ENCODE measurements around the gene ARV1.
"Not testable (repeated sequence)": the region's sequence is repeated elsewhere in the genome, so short reads cannot be mapped to it uniquely, and the experiment has no call there.

The ARV1 gene

GRCh38 chr1:230982696-230983095, 3.8 kb downstream of the ARV1 start:
- H3K9me3 ChIP-seq (ENCODE audit: low read length), result no peaks in the 10 kb centered on the region
- H3K4me1 ChIP-seq (ENCODE audit: insufficient read depth, low read length), result peaks cover 8% of the 10 kb centered on the region
- H3K4me3 ChIP-seq (ENCODE audit: low read length), result no peak overlapping the region
- peaks cover 22% of the 10 kb centered on the region for H3K36me3 ChIP-seq (ENCODE audit: insufficient read depth, low read length)
- H3K27me3 ChIP-seq (ENCODE audit: insufficient read depth, low read length), result no peaks in the 10 kb centered on the region
- no peak overlapping the region for H2AFZ ChIP-seq (ENCODE audit: low read depth, low read length)

GRCh38 chr1:230983811-230984210, 4.9 kb downstream of the ARV1 start:
- Histone ChIP-seq H3K4me1 (ENCODE audit: insufficient read depth, low read length) (peaks cover 7% of the 10 kb centered on the region), H3K9me3 (ENCODE audit: low read length) (no peaks in the 10 kb centered on the region), H3K4me3 (ENCODE audit: low read length) (no peak overlapping the region), H3K36me3 (ENCODE audit: insufficient read depth, low read length) (peaks cover 22% of the 10 kb centered on the region), H2AFZ (ENCODE audit: low read depth, low read length) (no peak overlapping the region), H3K27me3 (ENCODE audit: insufficient read depth, low read length) (no peaks in the 10 kb centered on the region)

GRCh38 chr1:230984622-230985515, 6.0 kb downstream of the ARV1 start:
- not testable (repeated sequence) for H3K9me3 ChIP-seq (ENCODE audit: low read length); H2AFZ ChIP-seq (ENCODE audit: low read depth, low read length); H3K27me3 ChIP-seq (ENCODE audit: insufficient read depth, low read length); H3K4me3 ChIP-seq (ENCODE audit: low read length); H3K4me1 ChIP-seq (ENCODE audit: insufficient read depth, low read length)
- H3K36me3 ChIP-seq (ENCODE audit: insufficient read depth, low read length), result peaks cover 22% of the 10 kb centered on the region

GRCh38 chr1:230985711-230986110, 6.8 kb downstream of the ARV1 start:
- no peaks in the 10 kb centered on the region for H3K4me1 ChIP-seq (ENCODE audit: insufficient read depth, low read length)
- H3K27me3 ChIP-seq (ENCODE audit: insufficient read depth, low read length), result no peaks in the 10 kb centered on the region
- no peaks in the 10 kb centered on the region for H3K9me3 ChIP-seq (ENCODE audit: low read length)
- H3K36me3 ChIP-seq (ENCODE audit: insufficient read depth, low read length), result peaks cover 24% of the 10 kb centered on the region
- H3K4me3 ChIP-seq (ENCODE audit: low read length), result no peak overlapping the region
- no peak overlapping the region for H2AFZ ChIP-seq (ENCODE audit: low read depth, low read length)

DNA sequence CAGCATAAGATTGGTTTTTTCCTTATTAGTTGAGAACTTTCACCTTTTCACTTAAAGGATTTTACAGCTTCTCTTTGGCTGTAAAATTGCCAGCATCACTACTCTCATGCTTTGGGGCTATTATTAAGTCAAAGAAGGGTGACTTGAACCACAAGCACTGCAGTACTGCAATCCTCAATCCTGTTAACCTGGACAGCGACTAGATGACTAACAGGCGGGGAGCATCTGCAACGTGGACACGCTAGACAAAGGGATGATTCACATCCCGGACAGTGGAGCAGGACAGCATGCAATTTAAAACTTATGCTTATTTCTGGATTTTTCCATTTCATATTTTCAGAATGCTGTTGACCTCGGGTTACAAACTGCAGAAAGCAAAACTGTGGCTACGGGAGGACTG, 8.1 kb downstream of the ARV1 start:
- Histone ChIP-seq H3K9me3 (ENCODE audit: low read length) (no peaks in the 10 kb centered on the region), H3K27me3 (ENCODE audit: insufficient read depth, low read length) (no peaks in the 10 kb centered on the region), H3K4me3 (ENCODE audit: low read length) (no peak overlapping the region)

DNA sequence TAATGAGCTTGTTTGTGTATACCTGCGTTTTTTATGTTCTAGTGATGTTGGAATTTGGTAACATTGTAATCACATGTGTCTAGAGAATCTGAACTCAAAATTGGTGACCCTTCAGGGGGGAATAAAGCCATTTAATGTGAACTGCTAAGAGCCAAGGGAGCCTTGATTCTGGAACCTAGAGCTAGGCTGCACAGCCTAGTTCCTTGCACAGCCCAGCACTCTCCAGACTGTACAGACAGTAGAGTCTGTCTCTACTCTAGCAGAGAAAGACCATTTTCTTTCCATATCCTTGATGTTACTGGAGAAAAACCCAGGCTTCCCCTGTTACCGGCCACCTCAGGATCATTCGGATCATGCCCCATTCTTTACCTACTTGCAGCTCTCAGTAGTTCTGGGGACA, 8.6 kb downstream of the ARV1 start:
- no peaks in the 10 kb centered on the region for H3K4me1 ChIP-seq (ENCODE audit: insufficient read depth, low read length)
- H3K9me3 ChIP-seq (ENCODE audit: low read length), result no peaks in the 10 kb centered on the region
- H2AFZ ChIP-seq (ENCODE audit: low read depth, low read length), result no peak overlapping the region
- H3K36me3 ChIP-seq (ENCODE audit: insufficient read depth, low read length), result peaks cover 19% of the 10 kb centered on the region
- no peaks in the 10 kb centered on the region for H3K27me3 ChIP-seq (ENCODE audit: insufficient read depth, low read length)
- no peak overlapping the region for H3K4me3 ChIP-seq (ENCODE audit: low read length)

More for the DNA sequence above, 8.1 kb downstream of the ARV1 start:
- no peak overlapping the region for H2AFZ ChIP-seq (ENCODE audit: low read depth, low read length)
- peaks cover 20% of the 10 kb centered on the region for H3K36me3 ChIP-seq (ENCODE audit: insufficient read depth, low read length)
- no peaks in the 10 kb centered on the region for H3K4me1 ChIP-seq (ENCODE audit: insufficient read depth, low read length)

DNA sequence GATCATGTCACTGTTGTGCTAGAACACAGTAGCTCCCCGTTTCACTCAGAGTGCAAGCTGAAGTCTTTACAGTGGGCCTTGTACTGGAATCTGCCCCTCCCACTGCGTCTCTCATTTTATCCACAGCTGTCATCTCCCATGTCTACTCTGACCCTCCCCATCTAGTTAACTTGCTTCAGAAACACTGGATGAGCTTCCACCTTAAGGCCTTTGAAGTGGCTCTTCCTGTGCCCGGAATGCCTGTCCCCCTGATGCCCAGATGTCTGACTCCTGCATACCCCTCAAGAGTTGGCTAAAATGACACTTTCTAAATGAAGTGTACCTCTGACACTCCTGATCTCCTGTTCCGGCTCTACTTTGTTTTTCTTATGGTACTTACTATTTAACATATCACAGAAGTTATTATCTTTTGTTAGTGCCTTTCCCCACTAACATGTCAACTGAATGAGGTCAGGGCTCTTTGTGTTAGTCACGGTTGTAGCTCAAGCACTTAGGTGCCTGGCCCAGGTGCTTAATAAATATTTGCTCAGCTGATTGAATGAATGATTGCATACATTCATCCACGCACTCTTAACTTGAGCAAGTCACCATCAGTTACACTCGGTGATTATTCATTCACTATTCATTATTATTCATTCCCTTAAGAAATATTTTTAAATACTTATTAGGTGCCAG, 13.3 kb downstream of the ARV1 start:
- peaks cover 25% of the 10 kb centered on the region for H3K36me3 ChIP-seq (ENCODE audit: insufficient read depth, low read length)
- no peaks in the 10 kb centered on the region for H3K9me3 ChIP-seq (ENCODE audit: low read length)
- H3K4me1 ChIP-seq (ENCODE audit: insufficient read depth, low read length), result no peaks in the 10 kb centered on the region
- no peak overlapping the region for H3K4me3 ChIP-seq (ENCODE audit: low read length)
- H3K27me3 ChIP-seq (ENCODE audit: insufficient read depth, low read length), result no peaks in the 10 kb centered on the region
- no peak overlapping the region for H2AFZ ChIP-seq (ENCODE audit: low read depth, low read length)

DNA sequence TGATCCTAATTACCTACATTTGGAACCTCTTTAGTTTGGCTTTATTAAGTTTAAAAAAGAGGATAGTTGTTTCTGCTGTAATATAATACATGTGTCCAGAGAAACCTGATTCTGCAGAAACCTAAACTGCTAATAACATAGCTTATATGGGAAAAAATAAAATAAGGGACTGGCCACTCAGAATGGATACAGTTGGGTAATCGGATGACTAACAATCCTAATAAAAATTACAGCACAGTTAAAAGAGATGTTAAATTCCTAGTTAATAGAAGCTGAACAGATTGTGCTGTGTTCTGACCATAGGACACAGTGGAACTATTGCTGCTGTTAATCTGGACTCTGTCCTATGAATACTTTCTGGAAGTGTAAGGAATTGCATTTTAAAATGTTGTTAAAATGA, 16.0 kb downstream of the ARV1 start:
- Histone ChIP-seq H2AFZ (ENCODE audit: low read depth, low read length) (no peak overlapping the region), H3K36me3 (ENCODE audit: insufficient read depth, low read length) (peaks cover 50% of the 10 kb centered on the region), H3K9me3 (ENCODE audit: low read length) (no peaks in the 10 kb centered on the region), H3K4me1 (ENCODE audit: insufficient read depth, low read length) (no peaks in the 10 kb centered on the region), H3K4me3 (ENCODE audit: low read length) (no peak overlapping the region), H3K27me3 (ENCODE audit: insufficient read depth, low read length) (no peaks in the 10 kb centered on the region)

DNA sequence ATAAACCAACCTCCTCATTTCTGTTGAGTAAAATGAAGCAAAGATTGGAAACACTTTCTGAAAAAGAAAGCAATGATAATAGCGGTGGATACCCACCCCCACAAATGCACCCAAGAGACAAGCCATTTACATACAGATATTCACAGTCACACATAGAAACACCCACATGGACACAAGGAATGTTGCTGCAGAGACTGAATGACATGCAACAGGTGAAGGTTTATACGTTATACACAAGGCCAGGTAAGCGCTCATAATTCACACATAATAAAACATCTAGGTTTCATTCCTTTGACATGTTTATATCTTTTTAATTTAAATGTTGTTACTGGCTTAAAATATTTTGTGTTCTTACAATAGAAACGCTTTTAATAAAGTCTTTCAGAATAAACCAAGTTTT, 21.3 kb downstream of the ARV1 start:
- H3K36me3 ChIP-seq (ENCODE audit: insufficient read depth, low read length), result peaks cover 61% of the 10 kb centered on the region

DNA sequence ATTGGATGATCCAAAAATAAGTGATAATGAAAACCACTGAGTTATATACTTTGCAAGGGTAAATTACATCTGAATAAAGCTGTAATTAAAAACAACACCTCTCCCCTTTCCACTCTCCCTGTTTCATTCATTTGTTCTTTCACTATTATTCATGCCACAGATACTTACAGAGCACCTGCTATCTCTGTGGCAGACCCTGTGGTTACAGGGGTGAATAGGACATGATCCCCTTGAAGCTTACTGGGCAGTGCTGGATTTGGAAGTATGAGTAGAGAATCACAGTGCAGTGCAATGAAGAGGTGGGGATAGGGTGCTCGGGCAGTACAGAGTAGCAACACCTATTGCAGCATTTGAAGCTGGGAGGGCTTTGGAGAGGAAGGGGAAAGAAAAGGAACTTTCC, 21.7 kb downstream of the ARV1 start:
- no peak overlapping the region for H2AFZ ChIP-seq (ENCODE audit: low read depth, low read length)
- H3K9me3 ChIP-seq (ENCODE audit: low read length), result peaks cover 5% of the 10 kb centered on the region
- no peaks in the 10 kb centered on the region for H3K27me3 ChIP-seq (ENCODE audit: insufficient read depth, low read length)
- peaks cover 60% of the 10 kb centered on the region for H3K36me3 ChIP-seq (ENCODE audit: insufficient read depth, low read length)
- no peaks in the 10 kb centered on the region for H3K4me1 ChIP-seq (ENCODE audit: insufficient read depth, low read length)
- H3K4me3 ChIP-seq (ENCODE audit: low read length), result no peak overlapping the region

More for the DNA sequence above, 21.3 kb downstream of the ARV1 start:
- Histone ChIP-seq H2AFZ (ENCODE audit: low read depth, low read length) (no peak overlapping the region), H3K27me3 (ENCODE audit: insufficient read depth, low read length) (no peaks in the 10 kb centered on the region), H3K4me1 (ENCODE audit: insufficient read depth, low read length) (no peaks in the 10 kb centered on the region), H3K9me3 (ENCODE audit: low read length) (peaks cover 5% of the 10 kb centered on the region), H3K4me3 (ENCODE audit: low read length) (no peak overlapping the region)

DNA sequence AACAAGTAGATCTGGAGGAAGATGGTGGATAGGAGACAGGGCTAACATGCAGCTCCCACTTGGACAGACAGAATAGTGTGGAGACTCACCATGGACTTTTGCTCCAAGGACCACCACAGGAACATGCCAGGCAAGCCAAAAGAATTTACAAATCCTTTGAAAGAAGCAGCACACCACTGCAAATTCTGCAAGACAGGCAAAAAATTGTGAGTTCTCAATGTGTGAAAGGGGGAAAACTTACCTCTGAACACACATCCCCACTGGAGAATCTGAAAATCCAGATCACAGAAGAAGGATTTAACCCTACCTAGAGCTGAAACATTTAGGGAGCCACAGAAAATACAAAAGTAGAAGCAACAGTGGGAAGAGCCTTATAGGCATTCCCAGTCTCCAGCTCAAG, 23.0 kb downstream of the ARV1 start:
- H3K36me3 ChIP-seq (ENCODE audit: insufficient read depth, low read length), result peaks cover 51% of the 10 kb centered on the region

GRCh38 chr1:231007535-231007934, 28.6 kb downstream of the ARV1 start:
- not testable (repeated sequence) for H2AFZ ChIP-seq (ENCODE audit: low read depth, low read length); H3K9me3 ChIP-seq (ENCODE audit: low read length); H3K36me3 ChIP-seq (ENCODE audit: insufficient read depth, low read length); H3K27me3 ChIP-seq (ENCODE audit: insufficient read depth, low read length); H3K4me1 ChIP-seq (ENCODE audit: insufficient read depth, low read length); H3K4me3 ChIP-seq (ENCODE audit: low read length)

More for the DNA sequence above, 23.0 kb downstream of the ARV1 start:
- H3K4me1 ChIP-seq (ENCODE audit: insufficient read depth, low read length), result no peaks in the 10 kb centered on the region
- H3K9me3 ChIP-seq (ENCODE audit: low read length), result peaks cover 5% of the 10 kb centered on the region
- H3K27me3 ChIP-seq (ENCODE audit: insufficient read depth, low read length), result no peaks in the 10 kb centered on the region
- no peak overlapping the region for H2AFZ ChIP-seq (ENCODE audit: low read depth, low read length)
- H3K4me3 ChIP-seq (ENCODE audit: low read length), result no peak overlapping the region

GRCh38 chr1:231011360-231011759, 32.5 kb downstream of the ARV1 start:
- H3K4me3 ChIP-seq (ENCODE audit: low read length), result no peak overlapping the region
- no peaks in the 10 kb centered on the region for H3K4me1 ChIP-seq (ENCODE audit: insufficient read depth, low read length)
- peaks cover 7% of the 10 kb centered on the region for H3K36me3 ChIP-seq (ENCODE audit: insufficient read depth, low read length)
- H3K27me3 ChIP-seq (ENCODE audit: insufficient read depth, low read length), result no peaks in the 10 kb centered on the region
- no peak overlapping the region for H2AFZ ChIP-seq (ENCODE audit: low read depth, low read length)
- H3K9me3 ChIP-seq (ENCODE audit: low read length), result no peaks in the 10 kb centered on the region

All from neuron (in vitro differentiated cells).